ENCODE data around the gene DLGAP1.
A peak's percentile ranks its signal among the peaks of the same experiment; 100 is the strongest.
"Not testable (repeated sequence)": the region's sequence is repeated elsewhere in the genome, so short reads cannot be mapped to it uniquely, and the experiment has no call there.

DLGAP1 gene

GRCh38 chr18:3650521-3651042 is 804.5 kb downstream of the DLGAP1 start:
- not testable (repeated sequence) for H4K8ac ChIP-seq (ENCODE audit: low read depth, low read length); H3K79me2 ChIP-seq (ENCODE audit: control insufficient read depth, insufficient read depth, low read length); H3K56ac ChIP-seq (ENCODE audit: low read length); H3K4me3 ChIP-seq (ENCODE audit: low read length); H3K36me3 ChIP-seq (ENCODE audit: control insufficient read depth, insufficient read depth, low read length); H3K79me1 ChIP-seq (ENCODE audit: low read length); DNase-seq; H3K27me3 ChIP-seq (ENCODE audit: insufficient read depth, low read length, poor library complexity); H3K9ac ChIP-seq (ENCODE audit: low read length); H2BK15ac ChIP-seq (replicated peaks; ENCODE audit: low read depth); H4K5ac ChIP-seq (ENCODE audit: low read length); H2AK5ac ChIP-seq (ENCODE audit: low read length); H2BK120ac ChIP-seq (ENCODE audit: low read depth, low read length); H3K4me2 ChIP-seq (ENCODE audit: low read length); H3K18ac ChIP-seq (ENCODE audit: low read length); H3K23ac ChIP-seq (ENCODE audit: low read length); H3K4ac ChIP-seq (ENCODE audit: low read depth, low read length); H2BK5ac ChIP-seq (ENCODE audit: low read length); H3K27ac ChIP-seq (ENCODE audit: low read depth, low read length)
- WGBS (ENCODE audit: extremely low coverage, insufficient coverage, low lambda C conversion rate): no CpG with 5 or more reads among the region's 9 CpGs
- H3K4me1 ChIP-seq (ENCODE audit: control insufficient read depth, low read depth, low read length): peaks cover 12% of the 10 kb centered on the region

DNA sequence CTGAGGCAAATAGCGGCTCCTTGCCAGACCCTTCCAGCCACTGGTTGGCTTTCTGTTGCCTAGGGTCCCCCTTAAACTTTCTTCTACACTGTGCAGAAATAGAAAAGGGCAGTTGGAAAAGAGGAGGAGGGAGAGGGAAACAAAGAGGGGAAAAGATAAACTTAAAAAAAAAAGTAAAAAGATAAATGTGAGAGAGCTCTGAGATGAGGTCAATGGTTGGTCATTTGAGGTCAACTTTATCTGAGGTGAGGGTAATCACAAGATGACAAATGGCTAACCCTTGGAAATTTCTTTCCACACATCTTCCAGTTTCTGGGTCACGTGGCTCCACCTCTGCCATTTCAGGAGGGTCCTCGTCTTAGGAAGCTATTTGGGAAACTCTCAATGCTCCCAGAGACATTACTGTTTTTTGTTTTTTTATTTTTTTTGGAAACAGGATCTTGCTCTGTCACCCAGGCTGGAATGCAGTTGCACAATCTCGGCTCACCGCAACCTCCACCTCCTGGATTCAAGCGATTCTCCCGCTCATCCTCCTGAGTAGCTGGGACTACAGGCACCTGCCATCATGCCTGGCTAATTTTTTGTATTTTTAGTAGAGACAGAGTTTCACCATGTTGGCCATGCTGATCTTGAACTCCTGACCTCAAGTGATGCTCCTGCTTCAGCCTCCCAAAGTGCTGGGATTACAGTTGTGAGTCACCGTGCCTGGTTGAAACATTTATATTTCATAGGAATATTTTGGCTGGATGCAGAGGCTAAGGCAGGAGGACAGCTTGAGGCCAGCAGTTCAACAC is 805.3 kb downstream of the DLGAP1 start:
- no peaks in the 10 kb centered on the region for H3K79me2 ChIP-seq (ENCODE audit: control insufficient read depth, insufficient read depth, low read length)
- no peaks in the 10 kb centered on the region for H3K79me1 ChIP-seq (ENCODE audit: low read length)
- H3K36me3 ChIP-seq (ENCODE audit: control insufficient read depth, insufficient read depth, low read length): no peaks in the 10 kb centered on the region
- H3K27me3 ChIP-seq (ENCODE audit: insufficient read depth, low read length, poor library complexity): no peaks in the 10 kb centered on the region
- H3K23ac ChIP-seq (ENCODE audit: low read length): no peak overlapping the region
- no peak overlapping the region for H3K4ac ChIP-seq (ENCODE audit: low read depth, low read length)
- H2AK5ac ChIP-seq (ENCODE audit: low read length): no peak overlapping the region
- no peak overlapping the region for H3K9ac ChIP-seq (ENCODE audit: low read length)
- H3K4me1 ChIP-seq (ENCODE audit: control insufficient read depth, low read depth, low read length): peaks cover 11% of the 10 kb centered on the region
- H2BK5ac ChIP-seq (ENCODE audit: low read length): no peak overlapping the region
- H4K5ac ChIP-seq (ENCODE audit: low read length): no peak overlapping the region
- no peak overlapping the region for H2BK120ac ChIP-seq (ENCODE audit: low read depth, low read length)
- no peak for DNase-seq
- WGBS (ENCODE audit: extremely low coverage, insufficient coverage, low lambda C conversion rate): no CpG with 5 or more reads among the region's 8 CpGs
- H3K27ac ChIP-seq (ENCODE audit: low read depth, low read length): no peak overlapping the region
- H3K56ac ChIP-seq (ENCODE audit: low read length): no peak overlapping the region
- no peak overlapping the region for H4K8ac ChIP-seq (ENCODE audit: low read depth, low read length)
- H3K4me2 ChIP-seq (ENCODE audit: low read length): no peak overlapping the region
- H3K4me3 ChIP-seq (ENCODE audit: low read length): no peak overlapping the region
- no peak overlapping the region for H2BK15ac ChIP-seq (replicated peaks; ENCODE audit: low read depth)
- peak overlapping the region; percentile 69 for H3K18ac ChIP-seq (ENCODE audit: low read length)

DNA sequence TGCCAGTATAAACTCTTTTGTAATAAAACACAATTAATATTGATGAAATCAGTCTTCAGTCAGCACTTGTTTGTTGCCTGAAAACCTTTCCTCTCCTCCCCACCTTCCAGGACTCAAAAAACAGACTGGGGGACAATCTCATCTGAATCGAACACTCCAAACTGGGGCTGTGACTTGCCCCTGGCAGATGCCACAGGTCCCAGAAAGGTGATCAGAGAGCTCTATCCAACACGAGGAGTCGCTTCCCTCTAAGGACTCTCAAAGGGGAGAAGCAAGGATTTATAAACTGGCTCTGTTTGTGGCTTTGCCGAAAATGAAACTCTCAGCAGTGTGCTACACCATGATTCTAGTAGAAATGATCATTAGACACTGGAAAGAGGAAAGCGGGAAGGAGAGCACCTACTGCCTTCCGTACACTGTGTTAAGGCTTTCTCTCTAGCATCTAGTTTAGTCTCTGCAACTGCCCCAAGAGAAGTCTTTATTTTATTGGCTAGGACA is 805.9 kb downstream of the DLGAP1 start:
- Histone ChIP-seq H3K4me3 (ENCODE audit: low read length) (no peak overlapping the region), H4K5ac (ENCODE audit: low read length) (no peak overlapping the region), H2AK5ac (ENCODE audit: low read length) (no peak overlapping the region), H3K27me3 (ENCODE audit: insufficient read depth, low read length, poor library complexity) (no peaks in the 10 kb centered on the region), H2BK15ac (replicated peaks; ENCODE audit: low read depth) (no peak overlapping the region), H3K9ac (ENCODE audit: low read length) (no peak overlapping the region), H3K23ac (ENCODE audit: low read length) (no peak overlapping the region), H3K18ac (ENCODE audit: low read length) (peak overlapping the region; percentile 69), H2BK5ac (ENCODE audit: low read length) (no peak overlapping the region), H3K79me2 (ENCODE audit: control insufficient read depth, insufficient read depth, low read length) (no peaks in the 10 kb centered on the region), H2BK120ac (ENCODE audit: low read depth, low read length) (no peak overlapping the region), H3K4ac (ENCODE audit: low read depth, low read length) (peak overlapping the region; percentile 59), H3K79me1 (ENCODE audit: low read length) (no peaks in the 10 kb centered on the region), H3K27ac (ENCODE audit: low read depth, low read length) (no peak overlapping the region), H3K36me3 (ENCODE audit: control insufficient read depth, insufficient read depth, low read length) (no peaks in the 10 kb centered on the region), H4K8ac (ENCODE audit: low read depth, low read length) (no peak overlapping the region), H3K4me2 (ENCODE audit: low read length) (no peak overlapping the region), H3K4me1 (ENCODE audit: control insufficient read depth, low read depth, low read length) (peaks cover 8% of the 10 kb centered on the region), H3K56ac (ENCODE audit: low read length) (no peak overlapping the region)
- WGBS (ENCODE audit: extremely low coverage, insufficient coverage, low lambda C conversion rate): no CpG with 5 or more reads among the region's 6 CpGs
- no peak for DNase-seq

DNA sequence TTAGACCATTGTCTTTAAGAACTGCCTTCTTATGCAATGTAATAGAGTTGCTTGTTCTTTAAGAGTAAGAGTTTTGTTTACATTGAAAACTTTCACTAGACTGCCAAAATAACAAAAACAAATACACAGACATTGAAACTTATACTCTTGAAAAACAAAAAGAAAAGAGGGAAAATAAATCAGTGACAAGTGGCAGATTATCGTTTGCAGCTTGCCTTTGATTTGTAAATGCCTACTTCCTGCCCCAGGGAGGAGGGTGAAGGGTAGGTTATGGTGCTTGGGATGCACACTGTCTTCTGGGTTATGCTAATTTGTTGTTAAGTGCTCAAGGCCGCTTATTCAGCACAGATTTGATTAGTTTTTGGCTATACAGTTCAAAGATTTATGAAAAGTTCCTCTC is 806.5 kb downstream of the DLGAP1 start:
- WGBS (ENCODE audit: extremely low coverage, insufficient coverage, low lambda C conversion rate): no CpG with 5 or more reads among the region's 2 CpGs
- H4K8ac ChIP-seq (ENCODE audit: low read depth, low read length): no peak overlapping the region
- H3K27ac ChIP-seq (ENCODE audit: low read depth, low read length): no peak overlapping the region

GRCh38 chr18:3648200-3648599 is 806.9 kb downstream of the DLGAP1 start:
- H2BK120ac ChIP-seq (ENCODE audit: low read depth, low read length): no peak overlapping the region
- H3K27ac ChIP-seq (ENCODE audit: low read depth, low read length): no peak overlapping the region
- H3K36me3 ChIP-seq (ENCODE audit: control insufficient read depth, insufficient read depth, low read length): no peaks in the 10 kb centered on the region
- no peak overlapping the region for H3K4me3 ChIP-seq (ENCODE audit: low read length)
- no peak overlapping the region for H3K23ac ChIP-seq (ENCODE audit: low read length)
- no peak for DNase-seq
- no peak overlapping the region for H3K9ac ChIP-seq (ENCODE audit: low read length)
- H3K56ac ChIP-seq (ENCODE audit: low read length): no peak overlapping the region
- H3K79me1 ChIP-seq (ENCODE audit: low read length): no peaks in the 10 kb centered on the region
- H3K4me1 ChIP-seq (ENCODE audit: control insufficient read depth, low read depth, low read length): peaks cover 4% of the 10 kb centered on the region
- H4K5ac ChIP-seq (ENCODE audit: low read length): no peak overlapping the region
- H4K8ac ChIP-seq (ENCODE audit: low read depth, low read length): no peak overlapping the region
- no peak overlapping the region for H2BK5ac ChIP-seq (ENCODE audit: low read length)
- H3K4ac ChIP-seq (ENCODE audit: low read depth, low read length): no peak overlapping the region
- H3K27me3 ChIP-seq (ENCODE audit: insufficient read depth, low read length, poor library complexity): no peaks in the 10 kb centered on the region
- 100% methylated on average over 1 of the region's 6 CpGs for WGBS (ENCODE audit: extremely low coverage, insufficient coverage, low lambda C conversion rate)
- no peaks in the 10 kb centered on the region for H3K79me2 ChIP-seq (ENCODE audit: control insufficient read depth, insufficient read depth, low read length)
- H2BK15ac ChIP-seq (replicated peaks; ENCODE audit: low read depth): no peak overlapping the region
- H3K18ac ChIP-seq (ENCODE audit: low read length): no peak overlapping the region
- H3K4me2 ChIP-seq (ENCODE audit: low read length): no peak overlapping the region
- no peak overlapping the region for H2AK5ac ChIP-seq (ENCODE audit: low read length)

More for the DNA sequence above, 806.5 kb downstream of the DLGAP1 start:
- Histone ChIP-seq H3K4me3 (ENCODE audit: low read length) (no peak overlapping the region), H2BK120ac (ENCODE audit: low read depth, low read length) (no peak overlapping the region), H3K4ac (ENCODE audit: low read depth, low read length) (no peak overlapping the region), H3K23ac (ENCODE audit: low read length) (no peak overlapping the region), H3K79me1 (ENCODE audit: low read length) (no peaks in the 10 kb centered on the region), H3K56ac (ENCODE audit: low read length) (no peak overlapping the region), H4K5ac (ENCODE audit: low read length) (no peak overlapping the region), H3K4me1 (ENCODE audit: control insufficient read depth, low read depth, low read length) (peaks cover 4% of the 10 kb centered on the region), H3K36me3 (ENCODE audit: control insufficient read depth, insufficient read depth, low read length) (no peaks in the 10 kb centered on the region), H2AK5ac (ENCODE audit: low read length) (no peak overlapping the region), H3K79me2 (ENCODE audit: control insufficient read depth, insufficient read depth, low read length) (no peaks in the 10 kb centered on the region), H2BK5ac (ENCODE audit: low read length) (no peak overlapping the region), H3K9ac (ENCODE audit: low read length) (no peak overlapping the region), H3K27me3 (ENCODE audit: insufficient read depth, low read length, poor library complexity) (no peaks in the 10 kb centered on the region), H3K4me2 (ENCODE audit: low read length) (no peak overlapping the region), H2BK15ac (replicated peaks; ENCODE audit: low read depth) (no peak overlapping the region), H3K18ac (ENCODE audit: low read length) (no peak overlapping the region)
- no peak for DNase-seq
